ENCODE results near the gene TIGAR.
A peak's percentile ranks its signal among the peaks of the same experiment; 100 is the strongest.

The TIGAR gene

GRCh38 chr12:4307593-4308333 lies 13.2 kb upstream of the TIGAR start:
- peak; percentile 16 for DNase-seq (ENCODE audit: low spot score)

- DNase-seq (ENCODE audit: low spot score): no peak
Measured at GRCh38 chr12:4308334-4308950, 12.6 kb upstream of the TIGAR start.

GRCh38 chr12:4311776-4312175 lies 9.2 kb upstream of the TIGAR start:
- DNase-seq (ENCODE audit: low spot score): no peak

- DNase-seq (ENCODE audit: low spot score): no peak
Measured at GRCh38 chr12:4312251-4312650, 8.8 kb upstream of the TIGAR start.

GRCh38 chr12:4320497-4320852 lies 538 bp upstream of the TIGAR start:
- DNase-seq (ENCODE audit: low spot score): no peak

- DNase-seq (ENCODE audit: low spot score): no peak
Measured at GRCh38 chr12:4322726-4323125, 1.7 kb downstream of the TIGAR start.

GRCh38 chr12:4323396-4323795 lies 2.4 kb downstream of the TIGAR start:
- DNase-seq (ENCODE audit: low spot score): no peak

- no peak for DNase-seq (ENCODE audit: low spot score)
Measured at GRCh38 chr12:4324366-4324765, 3.4 kb downstream of the TIGAR start.

- DNase-seq (ENCODE audit: low spot score): no peak
Measured at GRCh38 chr12:4325966-4326365, 5.0 kb downstream of the TIGAR start.

- DNase-seq (ENCODE audit: low spot score): no peak
Measured at GRCh38 chr12:4327293-4327692, 6.3 kb downstream of the TIGAR start.

GRCh38 chr12:4330203-4330602 lies 9.2 kb downstream of the TIGAR start:
- no peak for DNase-seq (ENCODE audit: low spot score)

- no peak for DNase-seq (ENCODE audit: low spot score)
Measured at GRCh38 chr12:4331221-4331620, 10.2 kb downstream of the TIGAR start.

- no peak for DNase-seq (ENCODE audit: low spot score)
Measured at GRCh38 chr12:4331842-4332241, 10.8 kb downstream of the TIGAR start.

- no peak for DNase-seq (ENCODE audit: low spot score)
Measured at GRCh38 chr12:4346931-4347330, 25.9 kb downstream of the TIGAR start.

GRCh38 chr12:4353785-4354208 lies 32.8 kb downstream of the TIGAR start:
- peak; percentile 50 for DNase-seq (ENCODE audit: low spot score)

- no peak for DNase-seq (ENCODE audit: low spot score)
Measured at GRCh38 chr12:4355156-4356040, 34.4 kb downstream of the TIGAR start.

- DNase-seq (ENCODE audit: low spot score): peak; percentile 32
Measured at GRCh38 chr12:4356041-4356327, 35.0 kb downstream of the TIGAR start.

GRCh38 chr12:4366090-4366489 lies 45.1 kb downstream of the TIGAR start:
- DNase-seq (ENCODE audit: low spot score): no peak

GRCh38 chr12:4369548-4369947 lies 48.5 kb downstream of the TIGAR start:
- DNase-seq (ENCODE audit: low spot score): no peak

- no peak for DNase-seq (ENCODE audit: low spot score)
Measured at GRCh38 chr12:4370265-4370664, 49.3 kb downstream of the TIGAR start.

- no peak for DNase-seq (ENCODE audit: low spot score)
Measured at GRCh38 chr12:4372653-4373052, 51.6 kb downstream of the TIGAR start.

- DNase-seq (ENCODE audit: low spot score): no peak
Measured at GRCh38 chr12:4375449-4375848, 54.4 kb downstream of the TIGAR start.

GRCh38 chr12:4378772-4379171 lies 57.8 kb downstream of the TIGAR start:
- DNase-seq (ENCODE audit: low spot score): no peak
